HCT116 (cell line): Measurements from ENCODE around the gene SIX6. TPM values are rescaled to one million over a fixed set of nuclear protein-coding genes. Genes with fewer than 3 reads are reported as not detected.

Source experiments
- ATAC-seq: fragments of 200-7000 bp; cut with Tn5 transposase; 2 replicates; pipeline ENCODE4 v1.9.1; 2020; ENCODE audit warnings: mild to moderate bottlenecking, moderate library complexity
- BruUV-seq: library from RNA; stranded (reverse); fragments of 400-500 nt; replicated peaks from 2 replicates; lab custom pipeline; 2021; lab: Mats Ljungman, UMichigan
- CTCF ChIA-PET: fragments of 300-600 bp; sonication (Branson Sonifier 250); formaldehyde crosslinking; loops from one replicate; lab custom pipeline; 2021; ENCODE audit warnings: antibody characterized with exemption; lab: Charles Lee
- POLR2A ChIA-PET: fragments of 300-600, 350-600 bp; sonication (Branson Sonifier 250); formaldehyde crosslinking; loops from one replicate; lab custom pipeline; 2021; ENCODE audit warnings: antibody characterized with exemption; lab: Charles Lee
- RAD21 ChIA-PET, 2 experiments: fragments of 300-600 bp; sonication (Branson Sonifier 250); formaldehyde crosslinking; loops; one replicate each; lab custom pipeline; 2023; ENCODE audit warnings: low total read pairs in 2 of 2; ENCODE audit not compliant: uncharacterized antibody in 2 of 2, unreplicated experiment in 2 of 2, low non-redundant PET in 1 of 2; lab: Charles Lee
- DNase-seq: peaks from one replicate; pipeline ENCODE4 v3.0.0-alpha.2; 2010; ENCODE audit warnings: low read depth, low spot score
- H2AFZ ChIP-seq: fragments of 200-600 bp; shearing (Covaris generic), sonication (generic); 2 replicates; pipeline ENCODE4 v1.6.1; 2017; ENCODE audit warnings: low read depth, mixed run types, mixed read lengths, antibody characterized with exemption, low read length; ENCODE audit not compliant: poor library complexity, severe bottlenecking
- H3K27ac ChIP-seq: 2 replicates; pipeline ENCODE4 v1.5.1; 2012; ENCODE audit warnings: low read depth, low read length
- H3K27me3 ChIP-seq: fragments of 200-600 bp; sonication (generic); 2 replicates; pipeline ENCODE4 v1.6.1; 2016; ENCODE audit warnings: mixed run types, low read length, mixed read lengths; ENCODE audit not compliant: insufficient read depth
- H3K36me3 ChIP-seq, 2 experiments: fragments of 200-500 bp in 1 of 2; fragments of 200-600 bp in 1 of 2; sonication (Bioruptor generic) in 1 of 2; sonication (generic) in 1 of 2; 2 replicates each; pipeline versions ENCODE4 v1.5.1 to v1.6.1; 2014 to 2016; ENCODE audit warnings: low read length in 2 of 2, inconsistent platforms in 1 of 2, mixed read lengths in 1 of 2, mixed run types in 1 of 2; ENCODE audit not compliant: insufficient read depth in 2 of 2, control insufficient read depth in 1 of 2
- H3K4me1 ChIP-seq, 2 experiments: fragments of 200-600 bp in 1 of 2; sonication (generic) in 1 of 2; 2 replicates each; pipeline versions ENCODE4 v1.5.1 to v1.6.1; 2012 to 2017; ENCODE audit warnings: low read length in 2 of 2, inconsistent platforms in 1 of 2, mild to moderate bottlenecking in 1 of 2, mixed read lengths in 1 of 2, mixed run types in 1 of 2, moderate library complexity in 1 of 2; ENCODE audit not compliant: insufficient read depth in 2 of 2, control insufficient read depth in 1 of 2
- H3K4me2 ChIP-seq: fragments of 200-600 bp; sonication (generic); 2 replicates; pipeline ENCODE4 v1.6.1; 2017; ENCODE audit warnings: mixed run types, low read length, mixed read lengths
- H3K4me3 ChIP-seq, 2 experiments: fragments of 200-600 bp in 1 of 2; sonication (generic) in 1 of 2; replicated peaks in 1 of 2; 2 replicates each; pipeline ENCODE4 v1.5.1; 2011 to 2016; ENCODE audit warnings: low read length in 2 of 2, control low read depth in 1 of 2, low read depth in 1 of 2, mild to moderate bottlenecking in 1 of 2, mixed read lengths in 1 of 2, mixed run types in 1 of 2
- H3K79me2 ChIP-seq: fragments of 200-600 bp; sonication (generic); 2 replicates; pipeline ENCODE4 v1.6.1; 2017; ENCODE audit warnings: mild to moderate bottlenecking, mixed run types, low read length, moderate library complexity, mixed read lengths; ENCODE audit not compliant: insufficient read depth
- H3K9ac ChIP-seq: fragments of 200-600 bp; sonication (generic); 2 replicates; pipeline ENCODE4 v1.6.1; 2016; ENCODE audit warnings: low read length, mixed read lengths
- H3K9me2 ChIP-seq: fragments of 200-600 bp; sonication (generic), shearing (Covaris generic); 2 replicates; pipeline ENCODE4 v1.6.1; 2017; ENCODE audit warnings: mixed run types, mild to moderate bottlenecking, moderate library complexity; ENCODE audit not compliant: insufficient read depth
- H3K9me3 ChIP-seq, 2 experiments: fragments of 200-500 bp in 1 of 2; fragments of 200-600 bp in 1 of 2; sonication (Bioruptor generic) in 1 of 2; sonication (generic) in 1 of 2; 2 replicates each; pipeline ENCODE4 v1.6.1; 2014 to 2017; ENCODE audit warnings: low read length in 2 of 2, mixed read lengths in 2 of 2, inconsistent platforms in 1 of 2, low read depth in 1 of 2, mild to moderate bottlenecking in 1 of 2, mixed run types in 1 of 2, moderate library complexity in 1 of 2; ENCODE audit not compliant: control insufficient read depth in 1 of 2, insufficient read depth in 1 of 2
- H4K20me1 ChIP-seq: fragments of 200-600 bp; sonication (generic), shearing (Covaris generic); 2 replicates; pipeline ENCODE4 v1.6.1; 2017; ENCODE audit warnings: mixed run types, mild to moderate bottlenecking, moderate library complexity; ENCODE audit not compliant: insufficient read depth
- ATF3 ChIP-seq: IDR thresholded peaks from 2 replicates; pipeline ENCODE4 v1.6.1; 2012
- CBX3 ChIP-seq: IDR thresholded peaks from 2 replicates; pipeline ENCODE4 v1.6.1; 2012; ENCODE audit warnings: low read depth
- EGR1 ChIP-seq: IDR thresholded peaks from 2 replicates; pipeline ENCODE4 v1.6.1; 2012; ENCODE audit warnings: low read depth
- ELF1 ChIP-seq: IDR thresholded peaks from 2 replicates; pipeline ENCODE4 v1.6.1; 2012; ENCODE audit warnings: low read depth, borderline replicate concordance
- EZH2 ChIP-seq: fragments of 200-600 bp; sonication (generic); IDR thresholded peaks from 2 replicates; pipeline ENCODE4 v1.6.1; 2017; ENCODE audit warnings: antibody characterized with exemption, mixed run types
- EZH2phosphoT487 ChIP-seq: fragments of 200-600 bp; IDR thresholded peaks from 2 replicates; pipeline ENCODE4 v1.6.1; 2018; ENCODE audit warnings: antibody characterized with exemption, borderline replicate concordance
- MAX ChIP-seq: IDR thresholded peaks from 2 replicates; pipeline ENCODE4 v1.6.1; 2012
- POLR2A ChIP-seq: IDR thresholded peaks from 2 replicates; pipeline ENCODE4 v1.7.0; 2011; ENCODE audit warnings: borderline replicate concordance; ENCODE audit not compliant: insufficient read depth, insufficient read length; ENCODE audit errors: extremely low read depth
- POLR2AphosphoS5 ChIP-seq: IDR thresholded peaks from 2 replicates; pipeline ENCODE4 v1.6.1; 2011; ENCODE audit warnings: mild to moderate bottlenecking, low read depth, low read length, moderate library complexity
- RAD21 ChIP-seq: IDR thresholded peaks from 2 replicates; pipeline ENCODE4 v1.6.1; 2012; ENCODE audit warnings: low read depth, mild to moderate bottlenecking
- REST ChIP-seq: IDR thresholded peaks from 2 replicates; pipeline ENCODE4 v1.6.1; 2012; ENCODE audit warnings: low read depth
- SIN3A ChIP-seq: IDR thresholded peaks from 2 replicates; pipeline ENCODE4 v1.6.1; 2012; ENCODE audit warnings: low read depth
- SP1 ChIP-seq: IDR thresholded peaks from 2 replicates; pipeline ENCODE4 v1.6.1; 2012; ENCODE audit warnings: low read depth
- SRF ChIP-seq: IDR thresholded peaks from 2 replicates; pipeline ENCODE4 v1.6.1; 2012; ENCODE audit warnings: low read depth
- TCF7L2 ChIP-seq: IDR thresholded peaks from 2 replicates; pipeline ENCODE4 v1.7.0; 2011; ENCODE audit warnings: borderline replicate concordance, inconsistent platforms; ENCODE audit not compliant: insufficient read depth, insufficient read length; ENCODE audit errors: extremely low read depth
- YY1 ChIP-seq: IDR thresholded peaks from 2 replicates; pipeline ENCODE4 v1.6.1; 2011; ENCODE audit warnings: low read length, low read depth, moderate library complexity, mild to moderate bottlenecking; ENCODE audit not compliant: insufficient replicate concordance; ENCODE audit errors: extremely low read depth
- ZFX ChIP-seq: fragments of 450-650 bp; IDR thresholded peaks from 2 replicates; pipeline ENCODE4 v1.6.1; 2017
- ZNF274 ChIP-seq: fragments of 200-500 bp; sonication (Bioruptor generic); IDR thresholded peaks from 2 replicates; pipeline ENCODE4 v1.6.1; 2014; ENCODE audit warnings: mild to moderate bottlenecking, low read depth, low read length, inconsistent platforms
- intact Hi-C: fragments of 100-400 bp; cut with micrococcal nuclease; formaldehyde crosslinking; loops from 2 replicates; pipeline ENCODE4 v1.10.0; 2022
- total RNA-seq: library from RNA; stranded (reverse); gene quantifications from one replicate; pipeline ENCODE4 v1.2.1, GENCODE V29; 2021; ENCODE audit not compliant: unreplicated experiment

SIX6 gene
- total RNA-seq, 1 experiment from 2014 or later, result not detected

- TF ChIP-seq YY1 (no peak), POLR2AphosphoS5 (no peak), SRF (no peak), CBX3 (no peak), ELF1 (no peak), SP1 (no peak), ATF3 (no peak), POLR2A (no peak)
- TF ChIP-seq, all 23 proteins: peak for 0
Observed at GRCh38 chr14:60510254-60510950, 1.5 kb downstream of the SIX6 start (continued).

GRCh38 chr14:60510951-60511599 is 2.1 kb downstream of the SIX6 start:
- ChIA-PET POLR2A (no interaction called here), CTCF (no interaction called here), RAD21 (interaction anchor here in 1 of 2 experiments (0.6 kb wide), 1 partner anchor 26 kb away, joined by 3 read pairs; no protein-coding TSS in a partner anchor)
- no peaks in the 10 kb centered on the region for H4K20me1 ChIP-seq
- DNase-seq (no peak), ATAC-seq (no peak)
- TF ChIP-seq EGR1, result no peak
- no peak for TF ChIP-seq TCF7L2
- no peak for TF ChIP-seq EZH2phosphoT487
- TF ChIP-seq ZFX, result no peak
- TF ChIP-seq RAD21, result no peak
- TF ChIP-seq REST, result no peak
- no peak for TF ChIP-seq EZH2
- no peak for TF ChIP-seq ZNF274
- TF ChIP-seq MAX, result no peak
- TF ChIP-seq POLR2A, result no peak
- TF ChIP-seq SP1, result no peak
- TF ChIP-seq SIN3A, result no peak
- H2AFZ ChIP-seq, result no peak overlapping the region
- no TSS peak for BruUV-seq
- no peaks in the 10 kb centered on the region for H3K4me1 ChIP-seq
- H3K4me2 ChIP-seq, result no peak overlapping the region
- H3K9me3 ChIP-seq, result no peaks in the 10 kb centered on the region
- H3K9ac ChIP-seq, result no peak overlapping the region
- intact Hi-C loops, result no loop called here
- H3K79me2 ChIP-seq, result no peaks in the 10 kb centered on the region
- no peaks in the 10 kb centered on the region for H3K9me2 ChIP-seq
- H3K36me3 ChIP-seq, result no peaks in the 10 kb centered on the region
- H3K27ac ChIP-seq, result no peak overlapping the region
- H3K27me3 ChIP-seq, result 0 out of 2 replicates have a peak, but pooled peaks cover 7% of the 10 kb centered on the region
- H3K4me3 ChIP-seq, result no peak overlapping the region
